Femur (tissue), 1 donor: Measurements from ENCODE around the gene YIPF4.
A peak's percentile ranks its signal among the peaks of the same experiment; 100 is the strongest.
"Not testable (repeated sequence)": the region's sequence is repeated elsewhere in the genome, so short reads cannot be mapped to it uniquely, and the experiment has no call there.

Source experiments
- DNase-seq: peaks from one replicate; pipeline ENCODE4 v3.0.0-alpha.2; 2017

Gene YIPF4

DNA sequence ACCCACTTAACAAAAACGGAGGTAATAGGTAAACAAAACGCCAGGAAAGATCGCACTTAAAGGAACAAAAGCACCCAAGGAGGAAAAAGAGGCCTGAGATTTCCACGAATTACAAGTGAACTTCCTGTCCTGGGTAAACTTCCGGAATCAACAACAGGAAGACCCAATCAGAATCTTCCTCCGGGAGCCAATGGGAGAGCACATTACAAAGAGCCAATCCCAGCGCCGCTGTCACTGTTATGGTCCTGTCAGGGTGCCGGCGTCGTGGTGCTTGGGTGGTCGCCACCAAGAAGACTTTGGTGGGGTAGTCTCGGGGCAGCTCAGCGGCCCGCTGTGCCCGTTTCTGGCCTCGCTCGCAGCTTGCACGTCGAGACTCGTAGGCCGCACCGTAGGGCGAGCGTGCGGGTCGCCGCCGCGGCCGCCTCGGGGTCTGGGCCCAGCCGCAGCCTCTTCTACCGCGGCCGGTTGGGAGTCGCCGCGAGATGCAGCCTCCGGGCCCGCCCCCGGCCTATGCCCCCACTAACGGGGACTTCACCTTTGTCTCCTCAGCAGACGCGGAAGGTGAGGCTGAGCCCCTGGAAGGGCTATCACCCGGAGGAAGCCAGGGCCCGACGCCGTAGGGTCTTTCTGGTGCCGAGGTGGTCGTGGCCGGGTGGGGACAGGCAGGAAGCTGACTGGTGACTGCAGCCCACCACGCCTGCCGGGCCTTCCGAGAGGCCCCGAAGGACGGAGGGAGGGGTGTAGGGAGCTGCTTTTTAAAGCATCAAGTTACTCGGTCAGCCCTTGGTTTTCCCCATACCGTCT is at the start of gene YIPF4:
YIPF4 (plus strand) TSS at position 231 of the 804 bp plus-strand sequence; CDS start at position 483, 252 bp downstream.
- peak; percentile 96 for DNase-seq

- DNase-seq, result no peak
These were observed 49.5 kb upstream of the YIPF4 start for GRCh38 chr2:32228181-32228580.

DNA sequence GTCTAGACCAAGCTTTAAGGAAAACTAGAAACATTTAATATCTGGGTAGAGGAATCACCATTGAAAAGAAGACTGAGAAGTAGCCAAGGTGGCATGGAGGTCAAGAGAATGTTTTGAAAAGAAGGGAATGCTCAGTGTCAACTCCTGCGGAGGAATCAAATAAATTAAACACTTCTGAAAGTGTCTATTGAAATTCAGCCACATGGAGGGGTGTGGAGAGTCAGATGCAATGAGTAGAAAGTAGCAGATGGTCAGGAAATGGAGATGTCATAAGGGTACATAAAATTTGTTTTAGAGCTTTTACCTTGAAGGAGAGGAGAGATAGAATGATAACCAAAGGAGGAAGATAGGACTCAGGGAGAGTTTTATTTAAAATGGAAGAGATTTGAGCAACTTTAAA is 48.1 kb upstream of the YIPF4 start:
- no peak for DNase-seq

GRCh38 chr2:32231959-32232358 is 45.7 kb upstream of the YIPF4 start:
- DNase-seq, result no peak

GRCh38 chr2:32235315-32235714 is 42.4 kb upstream of the YIPF4 start:
- no peak for DNase-seq

DNA sequence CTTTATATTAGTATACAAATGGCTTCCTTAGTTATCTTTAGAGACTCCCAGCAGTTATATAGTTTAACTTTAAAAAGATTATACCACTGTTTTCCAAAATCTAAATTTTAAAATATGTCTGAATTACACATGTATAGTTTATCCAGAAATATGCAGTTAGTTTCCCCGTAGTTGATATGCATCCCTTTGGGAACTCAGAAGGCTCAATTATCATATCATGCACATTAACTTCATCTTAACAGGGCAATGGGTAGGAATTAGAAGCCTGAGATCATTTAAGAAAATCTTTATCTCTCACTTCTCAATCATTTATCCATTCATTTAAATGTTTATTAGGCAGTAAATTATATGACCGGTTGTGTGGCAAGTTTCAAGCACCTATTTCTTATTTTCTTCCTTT is 40.2 kb upstream of the YIPF4 start:
- DNase-seq, result no peak

GRCh38 chr2:32237996-32238395 is 39.7 kb upstream of the YIPF4 start:
- DNase-seq, result no peak

GRCh38 chr2:32242331-32242730 is 35.4 kb upstream of the YIPF4 start:
- no peak for DNase-seq

DNA sequence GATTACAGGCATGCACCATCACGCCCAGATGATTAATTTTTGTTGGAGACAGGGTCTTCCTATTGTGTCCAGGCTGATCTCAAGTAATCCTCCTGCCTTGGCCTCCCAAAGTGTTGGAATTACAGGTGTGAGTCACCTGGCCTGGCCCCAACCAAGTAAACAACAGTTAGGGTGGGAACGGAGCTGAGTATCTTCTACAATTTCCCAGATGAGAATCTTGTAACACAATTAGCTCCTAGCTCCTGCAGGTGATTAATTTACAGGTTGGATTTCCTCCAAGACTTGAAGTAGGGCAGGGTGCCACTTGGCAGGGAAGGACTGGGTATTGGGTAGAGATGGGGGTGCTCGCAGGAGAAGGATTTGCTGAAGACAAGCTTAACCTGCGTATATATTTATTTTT is 30.8 kb upstream of the YIPF4 start:
- DNase-seq, result no peak

- no peak for DNase-seq
These were observed 29.4 kb upstream of the YIPF4 start for GRCh38 chr2:32248299-32248698.

- no peak for DNase-seq
These were observed 27.9 kb upstream of the YIPF4 start for GRCh38 chr2:32249731-32250236.

- DNase-seq, result no peak
These were observed 27.4 kb upstream of the YIPF4 start for GRCh38 chr2:32250290-32250689.

DNA sequence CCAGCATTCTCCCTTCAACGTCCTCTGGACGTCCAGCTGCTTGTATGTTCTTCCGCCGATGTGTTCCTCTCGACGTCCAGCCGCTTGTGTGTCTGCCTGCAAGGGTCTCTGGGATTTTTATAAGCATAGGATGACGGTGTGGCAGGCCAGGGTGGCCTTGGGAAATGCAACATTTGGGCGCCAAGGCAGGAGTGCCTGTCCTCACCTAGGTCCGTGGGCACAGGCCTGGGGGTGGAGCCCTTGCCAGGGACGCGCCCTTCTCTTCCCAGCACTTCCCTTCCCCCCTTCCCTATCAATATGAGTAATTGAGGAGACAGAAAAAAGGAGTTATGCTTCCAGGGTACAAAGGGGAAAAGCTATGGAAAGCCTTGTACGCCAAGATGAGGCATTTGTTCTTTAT is 19.5 kb upstream of the YIPF4 start:
- no peak for DNase-seq

GRCh38 chr2:32260376-32260775 is 17.3 kb upstream of the YIPF4 start:
- no peak for DNase-seq

DNA sequence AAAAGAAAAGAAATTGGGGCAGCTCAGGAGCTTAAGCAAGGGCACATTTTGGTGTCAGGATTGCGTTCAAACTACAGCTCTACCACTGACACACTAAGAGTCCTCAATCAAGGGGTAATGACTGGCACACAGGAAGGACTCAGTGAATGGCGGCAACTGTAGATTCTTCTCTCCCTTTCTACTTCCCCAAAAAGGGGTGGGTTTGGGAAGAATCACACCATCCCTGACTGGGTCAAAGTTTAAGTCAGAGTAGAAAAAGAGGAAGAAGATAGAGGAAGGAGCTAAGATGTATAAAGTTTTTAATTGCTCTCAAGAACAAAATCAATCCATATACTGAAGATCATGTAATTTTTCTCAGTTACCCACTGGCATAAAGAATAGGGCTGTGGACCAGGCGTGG is 15.6 kb upstream of the YIPF4 start:
- no peak for DNase-seq

- DNase-seq, result no peak
These were observed 13.1 kb upstream of the YIPF4 start, which contains the start of gene NLRC4 for GRCh38 chr2:32264422-32265105. NLRC4 (minus strand) TSS chr2:32264886; CDS start chr2:32256775, 8,111 bp downstream.

DNA sequence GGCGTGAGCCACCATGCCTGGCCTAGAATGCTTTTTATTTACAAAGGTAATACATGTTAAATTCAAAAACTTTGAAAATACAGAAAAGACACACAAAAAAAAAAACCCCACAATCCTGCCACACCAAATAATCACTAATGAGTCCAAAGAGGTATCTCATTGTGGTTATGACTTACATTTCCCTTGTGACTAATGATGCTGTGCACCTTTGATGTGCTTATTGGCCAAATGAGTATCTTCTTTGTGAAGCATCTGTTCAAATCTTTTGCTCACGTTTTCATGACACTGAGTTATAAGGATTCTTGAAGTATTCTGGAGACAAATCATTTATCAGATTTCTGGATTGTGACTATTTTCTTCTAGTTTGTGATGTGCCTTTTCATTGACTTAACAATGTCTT is 6.6 kb upstream of the YIPF4 start:
- no peak for DNase-seq

DNA sequence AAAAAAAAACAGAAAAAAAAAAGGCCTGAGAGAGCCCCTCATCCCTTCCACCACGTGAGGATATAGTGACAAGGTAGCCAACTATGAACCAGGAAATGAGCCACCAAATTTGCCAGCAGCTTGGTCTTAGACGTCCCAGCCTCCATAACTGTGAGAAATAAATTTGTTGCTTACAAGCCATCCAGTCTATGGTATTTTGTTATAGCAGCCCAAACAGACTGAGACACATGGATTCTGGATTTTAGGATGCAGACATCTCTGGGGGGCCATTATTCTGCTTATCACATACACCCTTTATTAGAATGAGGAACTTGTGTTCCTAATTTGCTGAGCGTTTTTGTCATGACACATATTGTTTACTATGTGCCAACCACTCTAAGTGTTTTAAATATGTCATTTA is 5.4 kb upstream of the YIPF4 start:
- DNase-seq, result no peak

DNA sequence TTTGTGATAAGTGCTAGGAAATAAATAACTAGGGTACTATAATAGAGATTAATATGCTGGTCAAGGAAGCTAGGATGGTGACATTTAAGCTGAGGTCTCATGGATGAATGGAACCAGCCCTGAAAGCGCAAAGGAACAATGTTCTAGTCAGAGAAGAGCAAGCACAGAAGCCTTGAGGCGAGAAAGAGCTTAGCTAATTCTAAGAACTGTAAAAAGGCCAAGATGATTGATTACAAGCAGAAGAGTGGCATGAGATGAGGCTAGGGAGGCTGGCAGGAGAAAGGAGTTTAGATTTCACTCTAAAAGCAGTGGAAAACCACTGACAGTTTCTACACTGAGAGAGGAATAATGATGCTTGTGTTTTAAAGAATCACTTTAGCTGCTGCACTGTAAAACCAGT is 3.4 kb upstream of the YIPF4 start:
- DNase-seq, result no peak

GRCh38 chr2:32275790-32276189 is 1.9 kb upstream of the YIPF4 start:
- DNase-seq, result not testable (repeated sequence)

DNA sequence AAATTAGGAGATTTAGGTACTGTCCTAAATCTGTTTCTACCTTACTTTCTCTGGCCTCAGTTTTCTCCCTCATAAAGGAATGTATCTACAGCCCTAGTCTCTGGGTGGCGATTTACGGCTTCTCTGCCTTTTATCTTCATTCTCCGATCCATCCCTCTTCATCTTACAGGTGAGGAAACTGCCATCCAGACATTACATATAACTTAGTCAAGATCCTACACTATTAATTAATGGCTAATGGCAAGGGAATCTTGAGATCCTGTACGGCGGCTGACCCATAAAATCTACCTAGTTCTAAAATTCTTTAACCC is 386 bp upstream of the YIPF4 start:
- no peak for DNase-seq

- no peak for DNase-seq
These were observed 762 bp downstream of the YIPF4 start for GRCh38 chr2:32278478-32278853.

GRCh38 chr2:32284321-32284720 is 6.6 kb downstream of the YIPF4 start:
- no peak for DNase-seq
